Upper lobe of left lung (tissue), 4 donors: ENCODE measurements around the gene PFDN1.

ENCODE experiments used
- POLR2A ChIP-seq, 4 donors: fragments of 450-650 bp; IDR thresholded peaks; one replicate each; pipeline ENCODE4 v1.5.1; 2016 to 2017; ENCODE audit warnings: antibody characterized with exemption in 4 of 4, mild to moderate bottlenecking in 2 of 4
- TF ChIP-seq, protein P1 (sequence below), 6 experiments: fragments of 450-650 bp in 4 of 6; fragments of 200-600 bp in 2 of 6; sonication (generic) in 2 of 6; IDR thresholded peaks; one replicate each; pipeline ENCODE4 v1.5.1; 2016 to 2019; ENCODE audit warnings: antibody characterized with exemption in 6 of 6

- TF ChIP-seq, protein P1, sequence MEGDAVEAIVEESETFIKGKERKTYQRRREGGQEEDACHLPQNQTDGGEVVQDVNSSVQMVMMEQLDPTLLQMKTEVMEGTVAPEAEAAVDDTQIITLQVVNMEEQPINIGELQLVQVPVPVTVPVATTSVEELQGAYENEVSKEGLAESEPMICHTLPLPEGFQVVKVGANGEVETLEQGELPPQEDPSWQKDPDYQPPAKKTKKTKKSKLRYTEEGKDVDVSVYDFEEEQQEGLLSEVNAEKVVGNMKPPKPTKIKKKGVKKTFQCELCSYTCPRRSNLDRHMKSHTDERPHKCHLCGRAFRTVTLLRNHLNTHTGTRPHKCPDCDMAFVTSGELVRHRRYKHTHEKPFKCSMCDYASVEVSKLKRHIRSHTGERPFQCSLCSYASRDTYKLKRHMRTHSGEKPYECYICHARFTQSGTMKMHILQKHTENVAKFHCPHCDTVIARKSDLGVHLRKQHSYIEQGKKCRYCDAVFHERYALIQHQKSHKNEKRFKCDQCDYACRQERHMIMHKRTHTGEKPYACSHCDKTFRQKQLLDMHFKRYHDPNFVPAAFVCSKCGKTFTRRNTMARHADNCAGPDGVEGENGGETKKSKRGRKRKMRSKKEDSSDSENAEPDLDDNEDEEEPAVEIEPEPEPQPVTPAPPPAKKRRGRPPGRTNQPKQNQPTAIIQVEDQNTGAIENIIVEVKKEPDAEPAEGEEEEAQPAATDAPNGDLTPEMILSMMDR (IDR thresholded peaks at IDR 0.05), result no peak
- no peak for TF ChIP-seq POLR2A (IDR thresholded peaks at IDR 0.05)
These were observed 52.5 kb downstream of the PFDN1 start for GRCh38 chr5:140250386-140250785.
